ENCODE results near the gene FAM227A.

- TF ChIP-seq MAX (IDR thresholded peaks at IDR 0.05; ENCODE audit: low read depth, low read length) (no peak), CTCF (IDR thresholded peaks at IDR 0.05; ENCODE audit: low read depth, low read length) (peak; percentile 48), POLR2A (IDR thresholded peaks at IDR 0.05; ENCODE audit: extremely low read depth, insufficient read length) (no peak), MYC (IDR thresholded peaks at IDR 0.05; ENCODE audit: low read depth, low read length) (no peak)
Measured at GRCh38 chr22:38572065-38572464, 84.1 kb downstream of the FAM227A start.
